ENCODE data around the gene RNF212. TPM values are rescaled to one million over a fixed set of nuclear protein-coding genes. Genes with fewer than 3 reads are reported as not detected.
"Not testable (repeated sequence)": the region's sequence is repeated elsewhere in the genome, so short reads cannot be mapped to it uniquely, and the experiment has no call there.

RNF212 gene
- total RNA-seq, 4 donors from 2014 or later, result 0.77 to 13.5 (median 5.2) TPM

DNA sequence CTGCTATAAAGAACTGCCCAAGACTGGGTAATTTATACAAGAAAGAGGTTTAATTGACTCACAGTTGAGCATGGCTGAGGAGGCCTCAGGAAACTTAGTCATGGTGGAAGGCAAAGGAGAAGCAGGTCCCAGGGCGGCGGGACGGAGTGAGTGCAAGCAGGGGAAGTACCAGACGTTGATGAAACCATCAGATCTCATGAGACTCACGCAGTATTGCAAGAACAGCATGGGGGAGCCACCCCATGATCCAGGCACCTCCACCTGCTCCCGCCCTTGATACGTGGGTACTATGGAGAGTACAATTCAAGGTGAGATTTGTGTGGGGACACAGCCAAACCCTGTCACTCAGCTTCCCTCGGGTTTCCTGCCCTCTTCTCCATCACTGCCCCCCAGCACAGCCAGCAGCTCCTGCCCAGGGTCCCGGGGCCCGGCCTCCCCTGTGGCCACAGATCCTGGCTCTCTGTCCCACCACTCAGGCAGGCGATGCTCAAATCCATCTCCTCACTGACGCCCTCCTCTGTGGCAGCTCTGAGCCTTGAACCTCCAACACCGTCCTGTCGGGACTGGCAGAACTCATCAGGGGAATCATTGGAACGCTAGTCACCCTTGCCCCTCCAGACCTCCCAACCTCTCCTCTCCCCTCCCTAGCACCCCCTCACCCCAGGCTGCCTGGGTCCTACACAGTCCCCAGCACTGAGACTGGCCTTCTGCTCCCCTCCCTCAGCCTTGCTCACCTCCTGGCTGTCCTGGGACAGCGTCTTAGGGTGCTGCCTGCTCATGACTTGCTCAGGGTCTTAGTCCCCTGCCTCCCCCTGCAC is 64.4 kb downstream of the RNF212 start:
- peaks cover 0 to 8% of the 10 kb centered on the region in 2 donors for H3K27me3 ChIP-seq
- TF ChIP-seq POLR2A (IDR thresholded peaks at IDR 0.05) (no peak), CTCF (IDR thresholded peaks at IDR 0.05) (no peak)
- no peak overlapping the region for H3K4me3 ChIP-seq
- peaks cover 2 to 6% of the 10 kb centered on the region in 2 donors for H3K4me1 ChIP-seq
- intact Hi-C loops (cut with DNase I; ENCODE audit: low total_unique reads), result no loop called here
- H3K9me3 ChIP-seq, result no peaks in the 10 kb centered on the region
- DNase-seq, result peak in 1 of 2 donors; percentile 8
- no peak overlapping the region for H3K27ac ChIP-seq
- no peaks in the 10 kb centered on the region for H3K36me3 ChIP-seq

DNA sequence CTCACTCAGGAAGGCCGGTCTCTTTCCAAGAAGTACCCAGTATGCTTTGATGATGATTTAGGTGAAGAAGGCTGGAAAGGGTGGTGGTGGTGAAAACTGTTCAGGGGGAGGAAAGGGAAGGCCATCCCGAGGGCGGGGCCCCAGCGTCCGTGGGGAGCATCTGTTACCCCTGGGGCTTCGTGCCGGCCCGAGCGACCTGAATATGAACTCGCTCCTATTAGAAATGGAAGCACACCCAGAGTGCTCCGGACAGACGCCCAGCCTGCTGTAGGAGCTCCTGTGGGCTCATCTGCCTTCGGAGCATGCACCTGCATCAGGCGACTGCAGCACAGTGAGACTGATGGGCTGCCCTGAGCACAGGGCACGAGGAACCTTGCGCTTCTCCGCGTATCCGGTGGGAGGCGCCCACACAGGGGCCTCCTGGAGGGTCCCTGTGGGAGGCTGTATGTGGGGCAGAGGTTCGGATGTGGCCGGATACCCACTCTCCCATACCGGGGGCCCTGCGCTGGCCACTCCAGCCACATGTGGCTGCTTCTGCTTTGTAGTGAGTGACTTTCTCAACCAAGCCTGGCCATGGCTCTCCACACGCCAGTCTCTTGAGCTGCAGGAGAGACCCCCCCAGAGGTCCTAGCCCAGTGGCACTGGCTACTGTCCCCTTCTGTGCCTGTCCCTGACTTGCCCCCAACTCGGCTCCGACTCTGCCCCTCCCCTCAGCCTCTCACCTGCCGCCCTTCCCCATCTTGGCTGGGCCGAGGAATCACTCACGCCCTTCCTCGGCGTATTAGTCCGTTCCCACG is 65.2 kb downstream of the RNF212 start:
- Histone ChIP-seq H3K27me3 (peaks cover 0 to 8% of the 10 kb centered on the region in 2 donors), H3K36me3 (no peaks in the 10 kb centered on the region), H3K4me3 (no peak overlapping the region), H3K27ac (peak overlapping the region in 1 of 2 donors; percentile 64), H3K4me1 (peaks cover 4 to 9% of the 10 kb centered on the region in 2 donors), H3K9me3 (no peaks in the 10 kb centered on the region)
- peak; percentile 11 to 22 for DNase-seq
- TF ChIP-seq POLR2A (IDR thresholded peaks at IDR 0.05) (no peak), CTCF (IDR thresholded peaks at IDR 0.05) (no peak)
- intact Hi-C loops (cut with DNase I; ENCODE audit: low total_unique reads), result no loop called here

GRCh38 chr4:1047106-1047975 is 66.0 kb downstream of the RNF212 start:
- intact Hi-C loops (cut with DNase I; ENCODE audit: low total_unique reads), result no loop called here
- Histone ChIP-seq H3K36me3 (no peaks in the 10 kb centered on the region), H3K27me3 (peaks cover 0 to 5% of the 10 kb centered on the region in 2 donors), H3K4me3 (peak overlapping the region in 1 of 2 donors; percentile 7), H3K27ac (peak overlapping the region in 1 of 2 donors; percentile 64), H3K4me1 (peaks cover 4 to 9% of the 10 kb centered on the region in 2 donors), H3K9me3 (no peaks in the 10 kb centered on the region)
- TF ChIP-seq CTCF (IDR thresholded peaks at IDR 0.05), result no peak
- peak; percentile 37 to 38 for DNase-seq

- intact Hi-C loops (cut with DNase I; ENCODE audit: low total_unique reads); H3K27me3 ChIP-seq; H3K9me3 ChIP-seq; H3K4me1 ChIP-seq; H3K36me3 ChIP-seq: not testable (repeated sequence)
- Histone ChIP-seq H3K27ac (peak overlapping the region; percentile 19 to 64), H3K4me3 (peak overlapping the region in 1 of 2 donors; percentile 7)
- DNase-seq, result peak; percentile 76 to 81
Measured at GRCh38 chr4:1046581-1047011, 66.8 kb downstream of the RNF212 start.

GRCh38 chr4:1045595-1046201 is 67.7 kb downstream of the RNF212 start:
- peak; percentile 9 to 54 for DNase-seq
- Histone ChIP-seq H3K27me3 (peaks cover 0 to 2% of the 10 kb centered on the region in 2 donors), H3K27ac (no peak overlapping the region), H3K9me3 (no peaks in the 10 kb centered on the region), H3K36me3 (no peaks in the 10 kb centered on the region), H3K4me3 (no peak overlapping the region), H3K4me1 (peaks cover 4 to 9% of the 10 kb centered on the region in 2 donors)
- no peak for TF ChIP-seq CTCF (IDR thresholded peaks at IDR 0.05)
- TF ChIP-seq POLR2A (IDR thresholded peaks at IDR 0.05), result no peak
- intact Hi-C loops (cut with DNase I; ENCODE audit: low total_unique reads), result no loop called here

Data from uterus (tissue), 4 donors.